Loucy (cell line): ENCODE measurements around the gene PLEKHA7.

ENCODE experiments used
- H2AFZ ChIP-seq: fragments of 200-600 bp; sonication (generic); 2 replicates; pipeline ENCODE4 v1.6.0; 2016; ENCODE audit warnings: antibody characterized with exemption, mild to moderate bottlenecking, low read length, moderate library complexity
- H3F3A ChIP-seq: fragments of 200-600 bp; 2 replicates; pipeline ENCODE4 v1.6.0; 2016; ENCODE audit warnings: antibody characterized with exemption, low read depth, mild to moderate bottlenecking
- H3K27me3 ChIP-seq: fragments of 200-600 bp; sonication (generic); 2 replicates; pipeline ENCODE4 v1.6.1; 2014; ENCODE audit warnings: low read length, mild to moderate bottlenecking; ENCODE audit not compliant: insufficient read depth, poor library complexity, severe bottlenecking
- H3K36me3 ChIP-seq: fragments of 200-600 bp; sonication (generic); 2 replicates; pipeline ENCODE4 v1.6.1; 2016; ENCODE audit warnings: low read length; ENCODE audit not compliant: insufficient read depth
- H3K4me1 ChIP-seq: fragments of 200-600 bp; sonication (generic); 2 replicates; pipeline ENCODE4 v1.5.1; 2014; ENCODE audit warnings: low read length, mild to moderate bottlenecking; ENCODE audit not compliant: insufficient read depth, poor library complexity, severe bottlenecking
- H3K4me2 ChIP-seq: fragments of 200-600 bp; sonication (generic); 2 replicates; pipeline ENCODE4 v1.6.0; 2014; ENCODE audit warnings: antibody characterized with exemption, low read length, low read depth, mild to moderate bottlenecking; ENCODE audit not compliant: poor library complexity, severe bottlenecking
- H3K4me3 ChIP-seq: fragments of 200-600 bp; sonication (generic); 2 replicates; pipeline ENCODE4 v1.5.1; 2014; ENCODE audit warnings: low read length, mild to moderate bottlenecking, mixed read lengths; ENCODE audit not compliant: poor library complexity, severe bottlenecking
- H3K79me2 ChIP-seq: fragments of 200-600 bp; sonication (generic); 2 replicates; pipeline ENCODE4 v1.6.1; 2014; ENCODE audit warnings: low read length; ENCODE audit not compliant: insufficient read depth
- H3K9ac ChIP-seq: fragments of 200-600 bp; sonication (generic); 2 replicates; pipeline ENCODE4 v1.6.0; 2014; ENCODE audit warnings: mild to moderate bottlenecking, low read depth, low read length, moderate library complexity; ENCODE audit not compliant: poor library complexity, severe bottlenecking
- H3K9me2 ChIP-seq: fragments of 200-600 bp; sonication (generic); replicated peaks from 2 replicates; pipeline ENCODE4 v1.6.1; 2016; ENCODE audit warnings: low read depth, low read length, mixed read lengths
- H3K9me3 ChIP-seq: fragments of 200-600 bp; sonication (generic); 2 replicates; pipeline ENCODE4 v1.6.1; 2014; ENCODE audit warnings: mild to moderate bottlenecking, antibody characterized with exemption, low read length, low read depth; ENCODE audit not compliant: insufficient read depth
- H4K20me1 ChIP-seq: fragments of 200-600 bp; sonication (generic); 2 replicates; pipeline ENCODE4 v1.6.0; 2014; ENCODE audit warnings: antibody characterized with exemption, low read length, mild to moderate bottlenecking; ENCODE audit not compliant: insufficient read depth, poor library complexity, severe bottlenecking
- EZH2phosphoT487 ChIP-seq: fragments of 200-600 bp; IDR thresholded peaks from 2 replicates; pipeline ENCODE4 v1.6.1; 2018; ENCODE audit warnings: antibody characterized with exemption, mild to moderate bottlenecking, moderate library complexity, borderline replicate concordance
- TF ChIP-seq, protein P1 (sequence below): fragments of 200-600 bp; sonication (generic); conservative IDR thresholded peaks from 2 replicates; pipeline ENCODE4 v1.5.1; 2014; ENCODE audit warnings: mild to moderate bottlenecking, antibody characterized with exemption, low read length

Gene PLEKHA7

GRCh38 chr11:16999116-16999515 is 15.1 kb downstream of the PLEKHA7 start:
- Histone ChIP-seq H4K20me1 (no peaks in the 10 kb centered on the region), H3F3A (no peaks in the 10 kb centered on the region), H3K79me2 (peaks cover 4% of the 10 kb centered on the region; the same call in 1 of the 2 replicates), H3K4me1 (peaks cover 13% of the 10 kb centered on the region), H3K4me3 (no peak overlapping the region), H2AFZ (no peak overlapping the region), H3K4me2 (no peak overlapping the region), H3K27me3 (no peaks in the 10 kb centered on the region), H3K9me3 (no peaks in the 10 kb centered on the region), H3K9me2 (no peaks in the 10 kb centered on the region), H3K9ac (no peak overlapping the region), H3K36me3 (no peaks in the 10 kb centered on the region)
- TF ChIP-seq, protein P1, sequence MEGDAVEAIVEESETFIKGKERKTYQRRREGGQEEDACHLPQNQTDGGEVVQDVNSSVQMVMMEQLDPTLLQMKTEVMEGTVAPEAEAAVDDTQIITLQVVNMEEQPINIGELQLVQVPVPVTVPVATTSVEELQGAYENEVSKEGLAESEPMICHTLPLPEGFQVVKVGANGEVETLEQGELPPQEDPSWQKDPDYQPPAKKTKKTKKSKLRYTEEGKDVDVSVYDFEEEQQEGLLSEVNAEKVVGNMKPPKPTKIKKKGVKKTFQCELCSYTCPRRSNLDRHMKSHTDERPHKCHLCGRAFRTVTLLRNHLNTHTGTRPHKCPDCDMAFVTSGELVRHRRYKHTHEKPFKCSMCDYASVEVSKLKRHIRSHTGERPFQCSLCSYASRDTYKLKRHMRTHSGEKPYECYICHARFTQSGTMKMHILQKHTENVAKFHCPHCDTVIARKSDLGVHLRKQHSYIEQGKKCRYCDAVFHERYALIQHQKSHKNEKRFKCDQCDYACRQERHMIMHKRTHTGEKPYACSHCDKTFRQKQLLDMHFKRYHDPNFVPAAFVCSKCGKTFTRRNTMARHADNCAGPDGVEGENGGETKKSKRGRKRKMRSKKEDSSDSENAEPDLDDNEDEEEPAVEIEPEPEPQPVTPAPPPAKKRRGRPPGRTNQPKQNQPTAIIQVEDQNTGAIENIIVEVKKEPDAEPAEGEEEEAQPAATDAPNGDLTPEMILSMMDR = no peak
- TF ChIP-seq EZH2phosphoT487 = no peak

- Histone ChIP-seq H3K4me1 (peaks cover 22% of the 10 kb centered on the region), H3K4me2 (no peak overlapping the region), H3K4me3 (no peak overlapping the region), H2AFZ (no peak overlapping the region), H3F3A (no peaks in the 10 kb centered on the region), H3K9ac (no peak overlapping the region), H3K79me2 (peaks cover 4% of the 10 kb centered on the region; the same call in 1 of the 2 replicates), H3K36me3 (no peaks in the 10 kb centered on the region), H3K9me2 (no peaks in the 10 kb centered on the region), H4K20me1 (no peaks in the 10 kb centered on the region), H3K9me3 (no peaks in the 10 kb centered on the region), H3K27me3 (no peaks in the 10 kb centered on the region)
- no peak for TF ChIP-seq EZH2phosphoT487
- TF ChIP-seq, protein P1 = no peak
These were observed 16.6 kb downstream of the PLEKHA7 start for GRCh38 chr11:16997624-16998023.

GRCh38 chr11:16993495-16993894 is 20.7 kb downstream of the PLEKHA7 start:
- Histone ChIP-seq H3K4me1 (peaks cover 20% of the 10 kb centered on the region), H3K36me3 (no peaks in the 10 kb centered on the region), H3K9me3 (no peaks in the 10 kb centered on the region), H3K4me3 (no peak overlapping the region), H3K9me2 (no peaks in the 10 kb centered on the region), H3K27me3 (no peaks in the 10 kb centered on the region), H2AFZ (no peak overlapping the region), H3K4me2 (no peak overlapping the region), H3K79me2 (peaks cover 4% of the 10 kb centered on the region; the same call in 1 of the 2 replicates), H3F3A (no peaks in the 10 kb centered on the region), H4K20me1 (no peaks in the 10 kb centered on the region), H3K9ac (no peak overlapping the region)
- TF ChIP-seq, protein P1 = no peak
- no peak for TF ChIP-seq EZH2phosphoT487
